ENCODE data around the gene PTCD1. TPM values are rescaled to one million over a fixed set of nuclear protein-coding genes. Genes with fewer than 3 reads are reported as not detected.

The PTCD1 gene
- total and polyA plus RNA-seq, 2 of the 8 experiments (the other 6 are each of a cell fraction or from before 2014, with no cell fraction given): 7.5 to 7.6 TPM

GRCh38 chr7:99392659-99393354 lies 45.8 kb downstream of the PTCD1 start:
- Histone ChIP-seq H2BK5ac (ENCODE audit: low read depth, low read length) (peak overlapping the region; percentile 90), H3K4me2 (ENCODE audit: insufficient read depth in 1 of 2, low read depth in 2 of 2, low read length in 2 of 2) (peak overlapping the region; percentile 55 to 84), H2BK12ac (ENCODE audit: low read depth, low read length) (0 out of 2 replicates have a peak overlapping the region, but pooled peaks have one; percentile 27), H3K18ac (ENCODE audit: extremely low read depth, low read length) (peak overlapping the region; percentile 85), H3K9me3 (ENCODE audit: insufficient read depth in 2 of 2, low read depth in 1 of 2, low read length in 1 of 2) (no peaks in the 10 kb centered on the region), H3K9ac (replicated peaks in 1 of 4; ENCODE audit: extremely low read depth in 1 of 4, low read depth in 3 of 4, low read length in 3 of 4) (peak overlapping the region in 2 of 4 experiments; percentile 61 to 62; a peak in 4 of 7 replicates), H3K4me1 (replicated peaks in 1 of 4; ENCODE audit: control insufficient read depth in 3 of 4, insufficient read depth in 4 of 4, low read length in 3 of 4) (peaks cover 2 to 12% (median 5%) of the 10 kb centered on the region in 4 experiments; a peak in 6 of 7 replicates), H3K4me3 (ENCODE audit: extremely low read depth in 1 of 4, insufficient read depth in 2 of 4, low read depth in 3 of 4, low read length in 4 of 4) (peak overlapping the region; percentile 31 to 70 (median 62)), H3K14ac (ENCODE audit: insufficient read length) (no peak overlapping the region), H4K5ac (ENCODE audit: insufficient read length, low read depth, low read length) (peak overlapping the region; percentile 6), H3K27me3 (replicated peaks in 1 of 4; ENCODE audit: control insufficient read depth in 3 of 4, extremely low read depth in 1 of 4, insufficient read depth in 3 of 4, low read length in 3 of 4) (no peaks in the 10 kb centered on the region), H3K79me1 (ENCODE audit: low read depth, low read length) (no peaks in the 10 kb centered on the region), H3K36me3 (ENCODE audit: control insufficient read depth in 2 of 4, insufficient read depth in 4 of 4, low read length in 3 of 4) (peaks cover 11 to 55% (median 28%) of the 10 kb centered on the region in 4 experiments), H3K4ac (replicated peaks; ENCODE audit: insufficient read length, low read depth, low read length) (peak overlapping the region; percentile 41), H2AFZ (ENCODE audit: low read length) (peak overlapping the region; percentile 18; the same call in 1 of the 2 replicates), H3K79me2 (ENCODE audit: control insufficient read depth in 1 of 2, insufficient read depth in 2 of 2, low read length in 2 of 2) (no peaks in the 10 kb centered on the region), H3K27ac (ENCODE audit: low read depth, low read length) (peak overlapping the region; percentile 78), H2AK5ac (ENCODE audit: low read depth, low read length) (no peak overlapping the region), H2BK15ac (ENCODE audit: low read length) (no peak overlapping the region), H3K23me2 (ENCODE audit: low read depth, low read length) (peaks cover 4% of the 10 kb centered on the region; the same call in 1 of the 2 replicates), H4K8ac (ENCODE audit: extremely low read depth, insufficient read depth, low read length) (peak overlapping the region; percentile 81), H3K56ac (replicated peaks; ENCODE audit: insufficient read length, low read depth, low read length) (peak overlapping the region; percentile 82), H4K20me1 (replicated peaks in 1 of 2; ENCODE audit: control insufficient read depth in 1 of 2, insufficient read depth in 2 of 2, low read length in 2 of 2) (peaks cover 8 to 13% of the 10 kb centered on the region in 2 experiments), H4K91ac (replicated peaks; ENCODE audit: insufficient read length, low read length) (peak overlapping the region; percentile 83), H2BK120ac (replicated peaks; ENCODE audit: low read depth, low read length) (no peak overlapping the region), H3K23ac (ENCODE audit: insufficient read length) (no peak overlapping the region), H2BK20ac (ENCODE audit: low read length) (no peak overlapping the region)
- WGBS, 2 experiments (ENCODE audit: extremely low coverage in 1 of 2, insufficient coverage in 1 of 2, insufficient read length in 1 of 2, insufficient replicate concordance in 2 of 2, low coverage in 1 of 2, low lambda C conversion rate in 2 of 2, missing lambda C conversion rate in 1 of 2): 2% methylated on average over 53 of the region's 68 CpGs; no CpG with 5 or more reads in 1 of the 2 experiments
- DNase-seq (ENCODE audit: low read depth in 1 of 2, low spot score in 2 of 2): peak; percentile 61 to 91
- ChIA-PET POLR2A (ENCODE audit: partially characterized antibody) (interaction anchor here (0.9 to 7.9 kb wide), 17 partner anchors 10 to 224 kb away, joined by 3 to 150 read pairs (median 6); partner anchors contain the start of genes ARPC1B, BUD31, CPSF4 and PDAP1), CTCF (ENCODE audit: partially characterized antibody) (interaction anchor here (1.0 to 7.1 kb wide), 9 partner anchors 14 to 88 kb away, joined by 3 to 40 read pairs (median 5); partner anchors contain the start of gene BUD31)
- peak; percentile 24 for FAIRE-seq
- TF ChIP-seq ASH2L (IDR thresholded peaks at IDR 0.05; ENCODE audit: low read length): peak; percentile 87
- peak in 1 of 2 experiments; percentile 84; a peak in 1 of 3 replicates for TF ChIP-seq POLR2A (IDR thresholded peaks at IDR 0.05; ENCODE audit: control extremely low read depth in 1 of 2, low read depth in 2 of 2, low read length in 2 of 2)
- TF ChIP-seq E2F6 (IDR thresholded peaks at IDR 0.05): peak; percentile 22; the same call in 1 of the 2 replicates
- 0 out of 2 replicates have a peak, but pooled peaks have one; percentile 21 for TF ChIP-seq PHF8 (conservative IDR thresholded peaks at IDR 0.05; ENCODE audit: low read depth, low read length)
- TF ChIP-seq TCF12 (IDR thresholded peaks at IDR 0.05; ENCODE audit: low read depth, low read length): no peak
- TF ChIP-seq, protein P1, sequence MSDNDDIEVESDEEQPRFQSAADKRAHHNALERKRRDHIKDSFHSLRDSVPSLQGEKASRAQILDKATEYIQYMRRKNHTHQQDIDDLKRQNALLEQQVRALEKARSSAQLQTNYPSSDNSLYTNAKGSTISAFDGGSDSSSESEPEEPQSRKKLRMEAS (IDR thresholded peaks at IDR 0.05): 0 out of 2 replicates have a peak, but pooled peaks have one; percentile 42
- peak in 1 of 2 experiments; percentile 61; a peak in 2 of 4 replicates for TF ChIP-seq SIN3A (conservative IDR thresholded peaks at IDR 0.05 in 1 of 2, IDR thresholded peaks at IDR 0.05 in 1 of 2; ENCODE audit: low read depth in 1 of 2, low read length in 2 of 2)
- no peak for TF ChIP-seq KDM1A (IDR thresholded peaks at IDR 0.05; ENCODE audit: borderline replicate concordance, low read length)
- TF ChIP-seq CREB1 (IDR thresholded peaks at IDR 0.05): no peak; the same call in none of the 2 replicates
- TF ChIP-seq SIRT6 (IDR thresholded peaks at IDR 0.05; ENCODE audit: low read length): no peak
- TF ChIP-seq NRF1 (IDR thresholded peaks at IDR 0.05; ENCODE audit: low read depth, low read length): no peak
